Progenitor cell of endocrine pancreas (in vitro differentiated cells): ENCODE data around the gene CLEC19A. TPM values are rescaled to one million over a fixed set of nuclear protein-coding genes. Genes with fewer than 3 reads are reported as not detected.

ENCODE experiments used
- DNase-seq: peaks from one replicate; pipeline ENCODE4 v3.0.0; 2021; ENCODE audit warnings: low spot score; ENCODE audit not compliant: unreplicated experiment
- H3K27ac Mint-ChIP-seq: 2 replicates; pipeline ENCODE4 v1.8.0; 2021; ENCODE audit warnings: mild to moderate bottlenecking, moderate library complexity, mixed read lengths
- H3K27me3 Mint-ChIP-seq: 2 replicates; pipeline ENCODE4 v1.8.0; 2021; ENCODE audit warnings: mixed read lengths
- H3K36me3 Mint-ChIP-seq: 2 replicates; pipeline ENCODE4 v1.8.0; 2022; ENCODE audit warnings: mixed read lengths; ENCODE audit not compliant: insufficient read depth
- H3K4me1 Mint-ChIP-seq: 2 replicates; pipeline ENCODE4 v1.8.0; 2021; ENCODE audit warnings: low read depth, mixed read lengths
- H3K4me3 Mint-ChIP-seq: 2 replicates; pipeline ENCODE4 v1.8.0; 2021; ENCODE audit warnings: low read depth, mild to moderate bottlenecking, moderate library complexity, mixed read lengths
- H3K9me3 Mint-ChIP-seq: 2 replicates; pipeline ENCODE4 v1.8.0; 2021; ENCODE audit warnings: low read depth, mixed read lengths
- long read RNA-seq: library from polyadenylated mRNA; unstranded; transcript quantifications from one replicate; pipeline ENCODE4 v2.0.0, GENCODE V29; 2020
- total RNA-seq: library from RNA; stranded (reverse); gene quantifications from 2 replicates; pipeline ENCODE4 v1.2.1, GENCODE V29; 2021
- TF ChIP-seq, protein P1 (sequence below): fragments of 200-600 bp; sonication (generic); IDR thresholded peaks from one replicate; pipeline ENCODE4 v1.5.0; 2021; ENCODE audit warnings: antibody characterized with exemption, mild to moderate bottlenecking; ENCODE audit not compliant: unreplicated experiment

The CLEC19A gene
- not detected in 2 replicates for total RNA-seq
- long read RNA-seq, result 0 reads

- H3K27ac Mint-ChIP-seq, result no peak within 1 kb of the TSS
- H3K9me3 Mint-ChIP-seq, result peaks cover 4% of the 10 kb centered on the region
- no peaks in the 10 kb centered on the region for H3K36me3 Mint-ChIP-seq
- no peaks in the 10 kb centered on the region for H3K27me3 Mint-ChIP-seq
- no peak within 1 kb of the TSS for H3K4me3 Mint-ChIP-seq
- TF ChIP-seq, protein P1, sequence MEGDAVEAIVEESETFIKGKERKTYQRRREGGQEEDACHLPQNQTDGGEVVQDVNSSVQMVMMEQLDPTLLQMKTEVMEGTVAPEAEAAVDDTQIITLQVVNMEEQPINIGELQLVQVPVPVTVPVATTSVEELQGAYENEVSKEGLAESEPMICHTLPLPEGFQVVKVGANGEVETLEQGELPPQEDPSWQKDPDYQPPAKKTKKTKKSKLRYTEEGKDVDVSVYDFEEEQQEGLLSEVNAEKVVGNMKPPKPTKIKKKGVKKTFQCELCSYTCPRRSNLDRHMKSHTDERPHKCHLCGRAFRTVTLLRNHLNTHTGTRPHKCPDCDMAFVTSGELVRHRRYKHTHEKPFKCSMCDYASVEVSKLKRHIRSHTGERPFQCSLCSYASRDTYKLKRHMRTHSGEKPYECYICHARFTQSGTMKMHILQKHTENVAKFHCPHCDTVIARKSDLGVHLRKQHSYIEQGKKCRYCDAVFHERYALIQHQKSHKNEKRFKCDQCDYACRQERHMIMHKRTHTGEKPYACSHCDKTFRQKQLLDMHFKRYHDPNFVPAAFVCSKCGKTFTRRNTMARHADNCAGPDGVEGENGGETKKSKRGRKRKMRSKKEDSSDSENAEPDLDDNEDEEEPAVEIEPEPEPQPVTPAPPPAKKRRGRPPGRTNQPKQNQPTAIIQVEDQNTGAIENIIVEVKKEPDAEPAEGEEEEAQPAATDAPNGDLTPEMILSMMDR, result no peak
- no peak for DNase-seq
- H3K4me1 Mint-ChIP-seq, result peaks cover 3% of the 10 kb centered on the region
Measured at GRCh38 chr16:19285431-19285830, at the start of gene CLEC19A. TSS of gene CLEC19A (plus strand) at chr16:19285731. CDS start at chr16:19285852, 121 bp downstream.

DNA sequence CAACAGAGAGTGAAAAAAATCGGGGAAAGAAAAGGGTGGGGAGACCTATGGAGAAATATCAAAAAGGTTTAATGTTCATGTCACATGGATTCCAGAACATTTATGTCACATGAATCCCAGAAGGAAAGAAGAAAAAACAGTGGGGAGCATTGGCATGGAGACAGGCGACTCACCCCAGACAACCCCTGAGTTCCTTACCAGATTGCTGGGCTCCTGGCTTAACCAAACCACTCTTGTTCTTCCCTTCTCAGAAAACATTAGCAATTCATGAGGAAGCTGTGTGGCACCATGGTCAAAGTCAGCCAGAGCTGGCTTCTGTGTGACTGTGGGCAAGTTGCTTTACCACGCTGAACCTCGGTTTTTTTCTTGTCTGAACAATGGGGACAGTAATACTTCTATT lies 49.6 kb upstream of the CLEC19A start:
- TF ChIP-seq, protein P1, result no peak
- Mint-ChIP-seq H3K9me3 (peaks cover 13% of the 10 kb centered on the region), H3K4me1 (no peaks in the 10 kb centered on the region), H3K27me3 (no peaks in the 10 kb centered on the region), H3K36me3 (peaks cover 17% of the 10 kb centered on the region), H3K4me3 (no peak overlapping the region), H3K27ac (no peak overlapping the region)
- DNase-seq, result no peak

DNA sequence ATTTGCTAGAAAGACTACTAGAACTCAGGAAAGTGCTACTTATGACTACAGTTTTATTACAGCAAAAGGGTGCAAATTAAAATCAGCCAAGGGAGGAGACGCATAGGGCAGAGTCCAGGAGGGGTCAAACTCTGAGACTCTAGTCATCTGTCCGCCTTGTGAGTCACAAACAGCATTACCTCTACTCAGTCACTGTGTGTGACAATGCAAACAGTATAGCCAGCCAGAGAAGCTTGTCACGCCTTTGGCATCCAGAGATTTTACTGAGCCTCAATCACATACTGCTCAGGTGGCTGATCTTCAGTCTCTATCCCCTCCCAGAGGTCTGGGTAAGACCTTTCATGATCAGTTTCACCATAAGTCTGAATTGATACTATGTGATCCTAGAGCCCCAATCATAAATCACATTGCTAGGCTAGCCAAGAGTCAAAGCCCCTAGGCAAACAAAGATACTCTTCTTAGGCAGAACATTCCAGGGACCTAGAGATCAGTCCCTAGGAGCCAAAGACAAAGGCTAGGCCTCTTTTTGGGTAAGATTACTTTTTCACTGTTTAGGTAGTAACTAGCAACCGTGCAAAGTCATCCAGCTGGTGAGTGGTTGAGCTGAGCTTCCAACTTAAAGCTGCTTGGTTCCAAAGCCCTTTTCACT lies 48.8 kb upstream of the CLEC19A start:
- Mint-ChIP-seq H3K9me3 (peaks cover 13% of the 10 kb centered on the region), H3K36me3 (peaks cover 17% of the 10 kb centered on the region), H3K4me1 (no peaks in the 10 kb centered on the region), H3K27me3 (no peaks in the 10 kb centered on the region), H3K27ac (no peak overlapping the region), H3K4me3 (no peak overlapping the region)
- DNase-seq, result no peak
- TF ChIP-seq, protein P1, result no peak

- Mint-ChIP-seq H3K9me3 (peaks cover 13% of the 10 kb centered on the region), H3K4me1 (peaks cover 3% of the 10 kb centered on the region), H3K27me3 (no peaks in the 10 kb centered on the region), H3K36me3 (peaks cover 17% of the 10 kb centered on the region), H3K27ac (no peak overlapping the region), H3K4me3 (no peak overlapping the region)
- no peak for DNase-seq
- TF ChIP-seq, protein P1, result no peak
Measured at GRCh38 chr16:19238406-19238805, 47.1 kb upstream of the CLEC19A start.

- TF ChIP-seq, protein P1, result no peak
- Mint-ChIP-seq H3K4me1 (peaks cover 3% of the 10 kb centered on the region), H3K36me3 (peaks cover 17% of the 10 kb centered on the region), H3K27me3 (no peaks in the 10 kb centered on the region), H3K9me3 (peaks cover 13% of the 10 kb centered on the region), H3K27ac (no peak overlapping the region), H3K4me3 (no peak overlapping the region)
- DNase-seq, result no peak
Measured at GRCh38 chr16:19239511-19240155, 45.9 kb upstream of the CLEC19A start.
